GM23338 (cell line): ENCODE measurements around the gene IRS1. TPM values are rescaled to one million over a fixed set of nuclear protein-coding genes. Genes with fewer than 3 reads are reported as not detected.

Source experiments
- ATAC-seq: fragments of 200-7000 bp; cut with Tn5 transposase; 3 replicates; pipeline ENCODE4 v1.9.1; 2020
- DNase-seq: peaks from one replicate; pipeline ENCODE4 v3.0.0-alpha.2; 2015; ENCODE audit warnings: low spot score
- H2AFZ ChIP-seq: fragments of 200-600 bp; sonication (generic); 2 replicates; pipeline ENCODE4 v1.8.0; 2016; ENCODE audit warnings: antibody characterized with exemption, mild to moderate bottlenecking, moderate library complexity
- H3F3A ChIP-seq: fragments of 200-600 bp; sonication (generic); replicated peaks from 2 replicates; pipeline ENCODE4 v1.8.0; 2017; ENCODE audit warnings: antibody characterized with exemption, mixed run types, low read depth
- H3K27ac ChIP-seq: fragments of 200-600 bp; sonication (generic); 2 replicates; pipeline ENCODE4 v1.6.1; 2016; ENCODE audit warnings: low read depth
- H3K27me3 ChIP-seq: fragments of 200-600 bp; sonication (generic); 2 replicates; pipeline ENCODE4 v1.8.0; 2016; ENCODE audit warnings: mild to moderate bottlenecking, mixed run types, moderate library complexity; ENCODE audit not compliant: insufficient read depth
- H3K36me3 ChIP-seq: fragments of 200-600 bp; sonication (generic); 2 replicates; pipeline ENCODE4 v1.8.0; 2016; ENCODE audit warnings: mild to moderate bottlenecking; ENCODE audit not compliant: insufficient read depth
- H3K4me1 ChIP-seq: fragments of 200-600 bp; sonication (generic); 2 replicates; pipeline ENCODE4 v1.8.0; 2016; ENCODE audit warnings: mild to moderate bottlenecking, moderate library complexity; ENCODE audit not compliant: insufficient read depth
- H3K4me2 ChIP-seq: fragments of 200-600 bp; sonication (generic); 2 replicates; pipeline ENCODE4 v1.7.1; 2017; ENCODE audit warnings: mixed run types
- H3K4me3 ChIP-seq: fragments of 200-600 bp; sonication (generic); 2 replicates; pipeline ENCODE4 v1.6.1; 2016; ENCODE audit warnings: mixed run types
- H3K79me2 ChIP-seq: fragments of 200-600 bp; sonication (generic); replicated peaks from 2 replicates; pipeline ENCODE4 v1.8.0; 2017; ENCODE audit warnings: mild to moderate bottlenecking; ENCODE audit not compliant: insufficient read depth
- H3K9me2 ChIP-seq: fragments of 200-600 bp; sonication (generic); 2 replicates; pipeline ENCODE4 v1.8.0; 2017; ENCODE audit not compliant: insufficient read depth
- H4K20me1 ChIP-seq: fragments of 200-600 bp; sonication (generic); replicated peaks from 2 replicates; pipeline ENCODE4 v1.8.0; 2017; ENCODE audit warnings: mild to moderate bottlenecking; ENCODE audit not compliant: insufficient read depth
- H3K27ac Mint-ChIP-seq: 2 replicates; pipeline ENCODE4 v1.8.0; 2020; ENCODE audit warnings: inconsistent platforms, mild to moderate bottlenecking, moderate library complexity, mixed read lengths
- H3K27me3 Mint-ChIP-seq: 3 replicates; pipeline ENCODE4 v1.8.0; 2022; ENCODE audit warnings: low read depth, mild to moderate bottlenecking, moderate library complexity, mixed read lengths, inconsistent platforms; ENCODE audit not compliant: insufficient read depth, poor library complexity
- H3K36me3 Mint-ChIP-seq: 3 replicates; pipeline ENCODE4 v1.8.0; 2021; ENCODE audit warnings: low read depth, mild to moderate bottlenecking, inconsistent platforms, moderate library complexity, mixed read lengths
- H3K4me1 Mint-ChIP-seq: 3 replicates; pipeline ENCODE4 v1.8.0; 2020; ENCODE audit warnings: mild to moderate bottlenecking, inconsistent platforms, mixed read lengths
- H3K4me3 Mint-ChIP-seq: 3 replicates; pipeline ENCODE4 v1.8.0; 2021; ENCODE audit warnings: moderate library complexity, mild to moderate bottlenecking, inconsistent platforms, mixed read lengths
- H3K9me3 Mint-ChIP-seq: 3 replicates; pipeline ENCODE4 v1.8.0; 2020; ENCODE audit warnings: moderate library complexity, mild to moderate bottlenecking, inconsistent platforms, mixed read lengths
- CREB1 ChIP-seq: fragments of 250-450 bp; sonication (Bioruptor Pico); IDR thresholded peaks from 2 replicates; pipeline ENCODE4 v1.5.0; 2020; ENCODE audit warnings: low read depth, mild to moderate bottlenecking, moderate library complexity
- EZH2phosphoT487 ChIP-seq: fragments of 200-600 bp; sonication (generic); IDR thresholded peaks from one replicate; pipeline ENCODE4 v1.8.1; 2018; ENCODE audit warnings: antibody characterized with exemption; ENCODE audit not compliant: unreplicated experiment
- NANOG ChIP-seq: IDR thresholded peaks from 2 replicates; pipeline ENCODE4 v1.6.1; 2016; ENCODE audit warnings: antibody characterized with exemption, borderline replicate concordance
- POLR2AphosphoS5 ChIP-seq: IDR thresholded peaks from 2 replicates; pipeline ENCODE4 v1.6.1; 2016; ENCODE audit warnings: antibody characterized with exemption, low read depth
- long read RNA-seq: library from polyadenylated mRNA; unstranded; transcript quantifications from one replicate; pipeline ENCODE4 v2.0.0, GENCODE V29; 2020; ENCODE audit not compliant: unreplicated experiment
- polyA plus RNA-seq: library from polyadenylated mRNA; unstranded; fragments of >200 nt; fragmentation: Nextera tagmentation; extraction: Ambion mirVana; gene quantifications from 2 replicates; pipeline ENCODE4 v1.2.1, GENCODE V29; 2016
- total RNA-seq: library from RNA; depleted of rRNA; stranded (reverse); fragments of >200 nt; shearing (Covaris generic); gene quantifications from 2 replicates; pipeline ENCODE4 v1.2.3, GENCODE V29; 2014; rRNA removed
- TF ChIP-seq, protein P1 (sequence below), 2 experiments: fragments of 200-600 bp in 1 of 2; sonication (generic) in 1 of 2; conservative IDR thresholded peaks; 2 replicates each; pipeline versions ENCODE4 v1.5.1 to v1.6.1; 2016 to 2017; ENCODE audit warnings: antibody characterized with exemption in 2 of 2, low read depth in 2 of 2, mild to moderate bottlenecking in 2 of 2, moderate library complexity in 1 of 2
- TF ChIP-seq, protein P2 (sequence below): IDR thresholded peaks from 2 replicates; pipeline ENCODE4 v1.6.1; 2016; ENCODE audit warnings: antibody characterized with exemption
- TF ChIP-seq, protein P3 (sequence below): fragments of 250-450 bp; sonication (Bioruptor Pico); IDR thresholded peaks from 2 replicates; pipeline ENCODE4 v1.5.0; 2020; ENCODE audit warnings: mild to moderate bottlenecking, moderate library complexity

IRS1 gene, protein sequence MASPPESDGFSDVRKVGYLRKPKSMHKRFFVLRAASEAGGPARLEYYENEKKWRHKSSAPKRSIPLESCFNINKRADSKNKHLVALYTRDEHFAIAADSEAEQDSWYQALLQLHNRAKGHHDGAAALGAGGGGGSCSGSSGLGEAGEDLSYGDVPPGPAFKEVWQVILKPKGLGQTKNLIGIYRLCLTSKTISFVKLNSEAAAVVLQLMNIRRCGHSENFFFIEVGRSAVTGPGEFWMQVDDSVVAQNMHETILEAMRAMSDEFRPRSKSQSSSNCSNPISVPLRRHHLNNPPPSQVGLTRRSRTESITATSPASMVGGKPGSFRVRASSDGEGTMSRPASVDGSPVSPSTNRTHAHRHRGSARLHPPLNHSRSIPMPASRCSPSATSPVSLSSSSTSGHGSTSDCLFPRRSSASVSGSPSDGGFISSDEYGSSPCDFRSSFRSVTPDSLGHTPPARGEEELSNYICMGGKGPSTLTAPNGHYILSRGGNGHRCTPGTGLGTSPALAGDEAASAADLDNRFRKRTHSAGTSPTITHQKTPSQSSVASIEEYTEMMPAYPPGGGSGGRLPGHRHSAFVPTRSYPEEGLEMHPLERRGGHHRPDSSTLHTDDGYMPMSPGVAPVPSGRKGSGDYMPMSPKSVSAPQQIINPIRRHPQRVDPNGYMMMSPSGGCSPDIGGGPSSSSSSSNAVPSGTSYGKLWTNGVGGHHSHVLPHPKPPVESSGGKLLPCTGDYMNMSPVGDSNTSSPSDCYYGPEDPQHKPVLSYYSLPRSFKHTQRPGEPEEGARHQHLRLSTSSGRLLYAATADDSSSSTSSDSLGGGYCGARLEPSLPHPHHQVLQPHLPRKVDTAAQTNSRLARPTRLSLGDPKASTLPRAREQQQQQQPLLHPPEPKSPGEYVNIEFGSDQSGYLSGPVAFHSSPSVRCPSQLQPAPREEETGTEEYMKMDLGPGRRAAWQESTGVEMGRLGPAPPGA (N-terminal part only)
- total RNA-seq, result 20.4 and 26.2 TPM in 2 replicates
- 6.2 and 6.9 TPM in 2 replicates for polyA plus RNA-seq
- long read RNA-seq, result 0 reads

DNA sequence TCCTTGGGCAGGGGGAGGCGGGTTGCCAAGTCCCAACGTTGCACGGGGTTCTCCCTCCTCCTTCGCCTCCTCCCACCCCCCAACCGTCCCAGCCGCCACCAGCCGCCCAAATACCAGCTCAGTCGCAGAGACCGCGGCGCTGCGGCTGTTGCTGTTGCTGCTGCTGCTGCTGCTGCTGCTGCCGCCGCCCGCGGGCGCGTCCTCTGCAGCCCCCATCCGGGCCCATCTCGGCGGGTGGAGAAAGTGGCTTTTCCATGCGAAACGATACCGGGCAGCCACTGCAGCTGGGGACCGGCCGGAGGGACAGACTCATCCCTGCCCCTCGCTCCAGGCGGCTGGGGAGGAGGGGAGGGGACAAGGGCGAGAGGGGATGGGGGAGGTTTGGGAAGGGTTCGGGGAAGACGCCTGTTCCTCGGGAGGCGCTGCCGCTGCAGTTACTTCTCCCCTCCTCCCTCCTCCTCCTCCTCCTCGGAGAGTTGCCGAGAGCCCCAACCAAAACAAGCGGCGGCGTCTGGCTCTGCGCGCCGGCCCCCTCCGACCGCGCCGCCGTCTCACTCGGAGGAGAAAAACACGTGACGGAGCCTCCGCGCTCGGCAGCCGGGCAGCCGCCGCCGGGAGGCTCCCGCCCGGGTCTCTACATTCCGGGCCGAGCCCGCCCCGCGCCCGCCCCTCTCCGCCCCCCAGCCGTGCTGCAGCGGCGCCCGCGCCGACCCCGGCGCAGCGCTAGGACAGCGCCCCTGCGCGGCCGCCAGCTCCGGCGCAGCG, at the start of gene IRS1:
Gene IRS1, minus strand, starts transcription at position 610 of the 765 bp plus-strand sequence. CDS start 1,082 bp downstream, outside the sequence.
- Histone ChIP-seq H4K20me1 (no peaks in the 10 kb centered on the region), H3K27me3 (no peaks in the 10 kb centered on the region), H3K9me2 (no peaks in the 10 kb centered on the region), H3K79me2 (peaks cover 38% of the 10 kb centered on the region), H3K27ac (peak within 1 kb of the TSS; percentile 84), H3K36me3 (no peaks in the 10 kb centered on the region), H3K4me3 (peak within 1 kb of the TSS; percentile 95), H3F3A (no peaks in the 10 kb centered on the region; the same call in 1 of the 2 replicates), H3K4me1 (peaks cover 23% of the 10 kb centered on the region), H2AFZ (peak within 1 kb of the TSS; percentile 80), H3K4me2 (peak within 1 kb of the TSS; percentile 95)
- H3K9me3 Mint-ChIP-seq, result peaks cover 20% of the 10 kb centered on the region; the same call in 2 of the 3 replicates
- H3K27ac Mint-ChIP-seq, result peak within 1 kb of the TSS; percentile 80; the same call in 1 of the 2 replicates
- H3K4me1 Mint-ChIP-seq, result peaks cover 34% of the 10 kb centered on the region
- ATAC-seq (peak; percentile 26), DNase-seq (peak; percentile 86)
- H3K4me3 Mint-ChIP-seq, result peak within 1 kb of the TSS; percentile 83
- no peak for TF ChIP-seq NANOG
- no peak for TF ChIP-seq CREB1 (CRISPR knock-in tag)
- peak; percentile 45 for TF ChIP-seq POLR2AphosphoS5
- TF ChIP-seq, protein P1, sequence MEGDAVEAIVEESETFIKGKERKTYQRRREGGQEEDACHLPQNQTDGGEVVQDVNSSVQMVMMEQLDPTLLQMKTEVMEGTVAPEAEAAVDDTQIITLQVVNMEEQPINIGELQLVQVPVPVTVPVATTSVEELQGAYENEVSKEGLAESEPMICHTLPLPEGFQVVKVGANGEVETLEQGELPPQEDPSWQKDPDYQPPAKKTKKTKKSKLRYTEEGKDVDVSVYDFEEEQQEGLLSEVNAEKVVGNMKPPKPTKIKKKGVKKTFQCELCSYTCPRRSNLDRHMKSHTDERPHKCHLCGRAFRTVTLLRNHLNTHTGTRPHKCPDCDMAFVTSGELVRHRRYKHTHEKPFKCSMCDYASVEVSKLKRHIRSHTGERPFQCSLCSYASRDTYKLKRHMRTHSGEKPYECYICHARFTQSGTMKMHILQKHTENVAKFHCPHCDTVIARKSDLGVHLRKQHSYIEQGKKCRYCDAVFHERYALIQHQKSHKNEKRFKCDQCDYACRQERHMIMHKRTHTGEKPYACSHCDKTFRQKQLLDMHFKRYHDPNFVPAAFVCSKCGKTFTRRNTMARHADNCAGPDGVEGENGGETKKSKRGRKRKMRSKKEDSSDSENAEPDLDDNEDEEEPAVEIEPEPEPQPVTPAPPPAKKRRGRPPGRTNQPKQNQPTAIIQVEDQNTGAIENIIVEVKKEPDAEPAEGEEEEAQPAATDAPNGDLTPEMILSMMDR (conservative IDR thresholded peaks at IDR 0.05; ENCODE audit: low read depth in 2 of 2), result peak in 1 of 2 experiments; percentile 56; a peak in 2 of 4 replicates
- TF ChIP-seq, protein P2, sequence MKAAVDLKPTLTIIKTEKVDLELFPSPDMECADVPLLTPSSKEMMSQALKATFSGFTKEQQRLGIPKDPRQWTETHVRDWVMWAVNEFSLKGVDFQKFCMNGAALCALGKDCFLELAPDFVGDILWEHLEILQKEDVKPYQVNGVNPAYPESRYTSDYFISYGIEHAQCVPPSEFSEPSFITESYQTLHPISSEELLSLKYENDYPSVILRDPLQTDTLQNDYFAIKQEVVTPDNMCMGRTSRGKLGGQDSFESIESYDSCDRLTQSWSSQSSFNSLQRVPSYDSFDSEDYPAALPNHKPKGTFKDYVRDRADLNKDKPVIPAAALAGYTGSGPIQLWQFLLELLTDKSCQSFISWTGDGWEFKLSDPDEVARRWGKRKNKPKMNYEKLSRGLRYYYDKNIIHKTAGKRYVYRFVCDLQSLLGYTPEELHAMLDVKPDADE, result no peak
- peaks cover 13% of the 10 kb centered on the region for H3K27me3 Mint-ChIP-seq
- H3K36me3 Mint-ChIP-seq, result peaks cover 36% of the 10 kb centered on the region

DNA sequence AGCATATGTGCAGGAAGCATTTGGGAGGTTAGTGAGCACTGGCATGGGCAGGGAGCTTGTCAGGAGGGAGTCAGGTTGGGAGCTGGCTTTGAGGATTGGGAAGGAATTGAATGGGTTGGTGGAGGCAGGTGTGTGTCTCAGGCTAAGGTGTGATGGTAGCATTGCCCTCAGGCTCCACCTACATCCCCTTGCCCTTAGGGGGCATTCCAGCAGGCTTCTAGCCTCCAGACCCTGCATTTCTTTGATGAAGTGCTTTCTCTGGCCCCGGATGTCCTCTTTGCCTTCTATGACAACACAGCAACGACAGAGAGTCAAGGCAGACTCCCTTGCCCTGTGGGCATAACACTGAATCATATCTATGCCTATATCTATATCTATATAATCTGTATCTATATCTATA, 49.7 kb upstream of the IRS1 start:
- H4K20me1 ChIP-seq, result no peaks in the 10 kb centered on the region
- no peak overlapping the region for H3K4me3 Mint-ChIP-seq
- no peaks in the 10 kb centered on the region for H3K36me3 ChIP-seq
- DNase-seq, result peak; percentile 47
- H3K27ac ChIP-seq, result no peak overlapping the region
- H3K4me1 Mint-ChIP-seq, result peaks cover 4% of the 10 kb centered on the region
- H3K4me2 ChIP-seq, result no peak overlapping the region
- H3K9me2 ChIP-seq, result 0 out of 2 replicates have a peak, but pooled peaks cover 8% of the 10 kb centered on the region
- no peak overlapping the region for H3K4me3 ChIP-seq
- no peaks in the 10 kb centered on the region for H3K4me1 ChIP-seq
- no peaks in the 10 kb centered on the region for H3K9me3 Mint-ChIP-seq
- H3K36me3 Mint-ChIP-seq, result no peaks in the 10 kb centered on the region
- peaks cover 2% of the 10 kb centered on the region for H3K27me3 Mint-ChIP-seq
- no peak overlapping the region for H2AFZ ChIP-seq
- H3F3A ChIP-seq, result no peaks in the 10 kb centered on the region
- H3K79me2 ChIP-seq, result peaks cover 4% of the 10 kb centered on the region
- no peak overlapping the region for H3K27ac Mint-ChIP-seq
- peak; percentile 78 for ATAC-seq
- no peaks in the 10 kb centered on the region for H3K27me3 ChIP-seq
- TF ChIP-seq, protein P3, sequence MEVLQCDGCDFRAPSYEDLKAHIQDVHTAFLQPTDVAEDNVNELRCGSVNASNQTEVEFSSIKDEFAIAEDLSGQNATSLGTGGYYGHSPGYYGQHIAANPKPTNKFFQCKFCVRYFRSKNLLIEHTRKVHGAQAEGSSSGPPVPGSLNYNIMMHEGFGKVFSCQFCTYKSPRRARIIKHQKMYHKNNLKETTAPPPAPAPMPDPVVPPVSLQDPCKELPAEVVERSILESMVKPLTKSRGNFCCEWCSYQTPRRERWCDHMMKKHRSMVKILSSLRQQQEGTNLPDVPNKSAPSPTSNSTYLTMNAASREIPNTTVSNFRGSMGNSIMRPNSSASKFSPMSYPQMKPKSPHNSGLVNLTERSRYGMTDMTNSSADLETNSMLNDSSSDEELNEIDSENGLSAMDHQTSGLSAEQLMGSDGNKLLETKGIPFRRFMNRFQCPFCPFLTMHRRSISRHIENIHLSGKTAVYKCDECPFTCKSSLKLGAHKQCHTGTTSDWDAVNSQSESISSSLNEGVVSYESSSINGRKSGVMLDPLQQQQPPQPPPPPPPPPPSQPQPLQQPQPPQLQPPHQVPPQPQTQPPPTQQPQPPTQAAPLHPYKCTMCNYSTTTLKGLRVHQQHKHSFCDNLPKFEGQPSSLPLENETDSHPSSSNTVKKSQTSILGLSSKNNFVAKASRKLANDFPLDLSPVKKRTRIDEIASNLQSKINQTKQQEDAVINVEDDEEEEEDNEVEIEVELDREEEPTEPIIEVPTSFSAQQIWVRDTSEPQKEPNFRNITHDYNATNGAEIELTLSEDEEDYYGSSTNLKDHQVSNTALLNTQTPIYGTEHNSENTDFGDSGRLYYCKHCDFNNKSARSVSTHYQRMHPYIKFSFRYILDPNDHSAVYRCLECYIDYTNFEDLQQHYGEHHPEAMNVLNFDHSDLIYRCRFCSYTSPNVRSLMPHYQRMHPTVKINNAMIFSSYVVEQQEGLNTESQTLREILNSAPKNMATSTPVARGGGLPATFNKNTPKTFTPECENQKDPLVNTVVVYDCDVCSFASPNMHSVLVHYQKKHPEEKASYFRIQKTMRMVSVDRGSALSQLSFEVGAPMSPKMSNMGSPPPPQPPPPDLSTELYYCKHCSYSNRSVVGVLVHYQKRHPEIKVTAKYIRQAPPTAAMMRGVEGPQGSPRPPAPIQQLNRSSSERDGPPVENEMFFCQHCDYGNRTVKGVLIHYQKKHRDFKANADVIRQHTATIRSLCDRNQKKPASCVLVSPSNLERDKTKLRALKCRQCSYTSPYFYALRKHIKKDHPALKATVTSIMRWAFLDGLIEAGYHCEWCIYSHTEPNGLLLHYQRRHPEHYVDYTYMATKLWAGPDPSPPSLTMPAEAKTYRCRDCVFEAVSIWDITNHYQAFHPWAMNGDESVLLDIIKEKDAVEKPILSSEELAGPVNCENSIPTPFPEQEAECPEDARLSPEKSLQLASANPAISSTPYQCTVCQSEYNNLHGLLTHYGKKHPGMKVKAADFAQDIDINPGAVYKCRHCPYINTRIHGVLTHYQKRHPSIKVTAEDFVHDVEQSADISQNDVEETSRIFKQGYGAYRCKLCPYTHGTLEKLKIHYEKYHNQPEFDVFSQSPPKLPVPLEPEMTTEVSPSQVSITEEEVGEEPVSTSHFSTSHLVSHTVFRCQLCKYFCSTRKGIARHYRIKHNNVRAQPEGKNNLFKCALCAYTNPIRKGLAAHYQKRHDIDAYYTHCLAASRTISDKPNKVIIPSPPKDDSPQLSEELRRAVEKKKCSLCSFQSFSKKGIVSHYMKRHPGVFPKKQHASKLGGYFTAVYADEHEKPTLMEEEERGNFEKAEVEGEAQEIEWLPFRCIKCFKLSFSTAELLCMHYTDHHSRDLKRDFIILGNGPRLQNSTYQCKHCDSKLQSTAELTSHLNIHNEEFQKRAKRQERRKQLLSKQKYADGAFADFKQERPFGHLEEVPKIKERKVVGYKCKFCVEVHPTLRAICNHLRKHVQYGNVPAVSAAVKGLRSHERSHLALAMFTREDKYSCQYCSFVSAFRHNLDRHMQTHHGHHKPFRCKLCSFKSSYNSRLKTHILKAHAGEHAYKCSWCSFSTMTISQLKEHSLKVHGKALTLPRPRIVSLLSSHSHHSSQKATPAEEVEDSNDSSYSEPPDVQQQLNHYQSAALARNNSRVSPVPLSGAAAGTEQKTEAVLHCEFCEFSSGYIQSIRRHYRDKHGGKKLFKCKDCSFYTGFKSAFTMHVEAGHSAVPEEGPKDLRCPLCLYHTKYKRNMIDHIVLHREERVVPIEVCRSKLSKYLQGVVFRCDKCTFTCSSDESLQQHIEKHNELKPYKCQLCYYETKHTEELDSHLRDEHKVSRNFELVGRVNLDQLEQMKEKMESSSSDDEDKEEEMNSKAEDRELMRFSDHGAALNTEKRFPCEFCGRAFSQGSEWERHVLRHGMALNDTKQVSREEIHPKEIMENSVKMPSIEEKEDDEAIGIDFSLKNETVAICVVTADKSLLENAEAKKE (CRISPR knock-in tag), result no peak
- no peak for TF ChIP-seq EZH2phosphoT487
